Prostate gland (tissue), 2 donors: ENCODE data around the gene SERPINB7. TPM values are rescaled to one million over a fixed set of nuclear protein-coding genes. Genes with fewer than 3 reads are reported as not detected.

Experiments used
- DNase-seq: peaks from one replicate; pipeline ENCODE4 v3.0.0-alpha.2; 2019; ENCODE audit warnings: low spot score
- H3K27ac ChIP-seq, 2 donors: fragments of 200-600 bp; sonication (generic); 2 replicates each; pipeline ENCODE4 v1.5.1; 2017 to 2019
- H3K27me3 ChIP-seq: fragments of 200-600 bp; sonication (generic); replicated peaks from 2 replicates; pipeline ENCODE4 v1.5.1; 2019; ENCODE audit not compliant: insufficient read depth
- H3K36me3 ChIP-seq, 2 donors: fragments of 200-600 bp; sonication (generic); 1 replicate in 1 of 2; 2 replicates in 1 of 2; pipeline versions ENCODE4 v1.5.1 to v1.8.1; 2017 to 2019
- H3K4me1 ChIP-seq: fragments of 200-600 bp; sonication (generic); replicated peaks from 2 replicates; pipeline ENCODE4 v1.5.1; 2019
- H3K4me3 ChIP-seq, 2 donors: fragments of 200-600 bp; sonication (generic); 2 replicates each; pipeline ENCODE4 v1.5.1; 2017 to 2019
- H3K9me3 ChIP-seq: fragments of 200-600 bp; sonication (generic); 2 replicates; pipeline ENCODE4 v1.5.1; 2017
- POLR2A ChIP-seq: fragments of 450-650 bp; IDR thresholded peaks from one replicate; pipeline ENCODE4 v1.6.1; 2016; ENCODE audit warnings: antibody characterized with exemption, mild to moderate bottlenecking
- POLR2AphosphoS5 ChIP-seq: sonication (generic); formaldehyde crosslinking; IDR thresholded peaks from one replicate; pipeline ENCODE4 v1.6.1; 2017; ENCODE audit warnings: antibody characterized with exemption
- WGBS: methylation state at CpG from one replicate; pipeline ENCODE4 v1.1.5; 2018; 5-methylcytosine and 5-hydroxymethylcytosine counted together
- intact Hi-C: fragments of 100-400 bp; cut with DNase I; formaldehyde crosslinking; loops from one replicate; pipeline ENCODE4 v1.14.2; 2022
- total RNA-seq, 2 donors: library from RNA; depleted of rRNA; stranded (reverse); fragments of >200 nt; gene quantifications; one replicate each; pipeline ENCODE4 v1.1.0, GENCODE V29; 2016
- TF ChIP-seq, protein P1 (sequence below), 4 experiments: fragments of 200-600 bp in 2 of 4; fragments of 450-650 bp in 2 of 4; sonication (generic) in 2 of 4; IDR thresholded peaks; 1 replicate in 3 of 4; 2 replicates in 1 of 4; pipeline ENCODE4 v1.5.1; 2016 to 2019; ENCODE audit warnings: antibody characterized with exemption in 4 of 4, mild to moderate bottlenecking in 2 of 4, moderate library complexity in 2 of 4

The SERPINB7 gene
- total RNA-seq, 2 donors from 2014 or later: 0.97 TPM; not detected in 1

DNA sequence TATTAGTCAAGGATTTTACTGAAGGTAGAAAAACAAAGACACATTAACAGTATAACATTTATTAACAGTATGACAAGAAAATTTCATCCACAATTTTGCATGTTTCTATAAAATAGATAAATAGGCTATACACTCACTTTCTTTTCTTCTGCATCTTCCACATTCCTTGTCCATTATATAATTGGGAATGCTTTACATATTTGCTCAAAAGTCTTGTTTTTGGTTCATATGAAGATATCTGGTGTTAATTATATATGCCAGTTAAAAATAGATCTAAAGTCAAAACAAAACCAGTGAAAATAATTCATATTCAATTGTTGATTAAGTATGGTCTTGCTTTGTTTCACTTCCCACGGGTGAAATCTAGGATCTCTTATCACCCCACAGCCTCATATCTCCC, 53.4 kb downstream of the SERPINB7 start:
- H3K27me3 ChIP-seq: no peaks in the 10 kb centered on the region
- H3K9me3 ChIP-seq: no peaks in the 10 kb centered on the region
- no peak overlapping the region for H3K4me3 ChIP-seq
- TF ChIP-seq POLR2AphosphoS5: no peak
- no peak for TF ChIP-seq POLR2A
- TF ChIP-seq, protein P1, sequence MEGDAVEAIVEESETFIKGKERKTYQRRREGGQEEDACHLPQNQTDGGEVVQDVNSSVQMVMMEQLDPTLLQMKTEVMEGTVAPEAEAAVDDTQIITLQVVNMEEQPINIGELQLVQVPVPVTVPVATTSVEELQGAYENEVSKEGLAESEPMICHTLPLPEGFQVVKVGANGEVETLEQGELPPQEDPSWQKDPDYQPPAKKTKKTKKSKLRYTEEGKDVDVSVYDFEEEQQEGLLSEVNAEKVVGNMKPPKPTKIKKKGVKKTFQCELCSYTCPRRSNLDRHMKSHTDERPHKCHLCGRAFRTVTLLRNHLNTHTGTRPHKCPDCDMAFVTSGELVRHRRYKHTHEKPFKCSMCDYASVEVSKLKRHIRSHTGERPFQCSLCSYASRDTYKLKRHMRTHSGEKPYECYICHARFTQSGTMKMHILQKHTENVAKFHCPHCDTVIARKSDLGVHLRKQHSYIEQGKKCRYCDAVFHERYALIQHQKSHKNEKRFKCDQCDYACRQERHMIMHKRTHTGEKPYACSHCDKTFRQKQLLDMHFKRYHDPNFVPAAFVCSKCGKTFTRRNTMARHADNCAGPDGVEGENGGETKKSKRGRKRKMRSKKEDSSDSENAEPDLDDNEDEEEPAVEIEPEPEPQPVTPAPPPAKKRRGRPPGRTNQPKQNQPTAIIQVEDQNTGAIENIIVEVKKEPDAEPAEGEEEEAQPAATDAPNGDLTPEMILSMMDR (IDR thresholded peaks at IDR 0.05): no peak
- intact Hi-C loops: no loop called here
- no peaks in the 10 kb centered on the region for H3K4me1 ChIP-seq
- WGBS: 58% methylated on average over 1 of the region's 1 CpG
- H3K36me3 ChIP-seq: no peaks in the 10 kb centered on the region
- no peak for DNase-seq
- no peak overlapping the region for H3K27ac ChIP-seq

DNA sequence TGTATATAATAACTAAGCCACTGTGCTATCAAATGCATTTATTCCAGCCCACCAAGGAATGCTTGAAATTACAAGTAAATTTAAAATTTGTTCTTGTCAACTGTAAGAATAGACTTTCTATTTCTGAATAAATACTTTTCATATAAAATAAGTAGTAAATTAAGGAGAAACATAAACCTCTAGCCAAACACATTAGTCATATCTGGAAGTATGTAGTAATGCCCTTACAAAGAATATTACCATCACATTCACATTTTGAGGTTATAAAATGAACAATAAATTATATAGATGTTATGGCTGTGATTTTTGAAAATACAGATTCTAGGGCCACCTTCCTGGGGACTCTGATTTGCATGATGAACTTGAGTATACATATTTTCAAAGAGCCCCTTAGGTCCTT, 54.7 kb downstream of the SERPINB7 start:
- H3K36me3 ChIP-seq: no peaks in the 10 kb centered on the region
- no peak for DNase-seq
- no peak for TF ChIP-seq POLR2A
- TF ChIP-seq POLR2AphosphoS5: no peak
- TF ChIP-seq, protein P1 (IDR thresholded peaks at IDR 0.05): no peak
- no peak overlapping the region for H3K4me3 ChIP-seq
- no peaks in the 10 kb centered on the region for H3K9me3 ChIP-seq
- H3K4me1 ChIP-seq: no peaks in the 10 kb centered on the region
- H3K27ac ChIP-seq: no peak overlapping the region
- H3K27me3 ChIP-seq: no peaks in the 10 kb centered on the region
- intact Hi-C loops: no loop called here

GRCh38 chr18:63831080-63831788, 56.0 kb downstream of the SERPINB7 start:
- Histone ChIP-seq H3K4me3 (no peak overlapping the region), H3K9me3 (no peaks in the 10 kb centered on the region), H3K36me3 (no peaks in the 10 kb centered on the region), H3K27ac (no peak overlapping the region), H3K27me3 (no peaks in the 10 kb centered on the region), H3K4me1 (no peaks in the 10 kb centered on the region)
- DNase-seq: no peak
- TF ChIP-seq POLR2AphosphoS5: no peak
- TF ChIP-seq, protein P1 (IDR thresholded peaks at IDR 0.05): no peak
- no peak for TF ChIP-seq POLR2A
- intact Hi-C loops: no loop called here
- 80% methylated on average over 6 of the region's 6 CpGs for WGBS

DNA sequence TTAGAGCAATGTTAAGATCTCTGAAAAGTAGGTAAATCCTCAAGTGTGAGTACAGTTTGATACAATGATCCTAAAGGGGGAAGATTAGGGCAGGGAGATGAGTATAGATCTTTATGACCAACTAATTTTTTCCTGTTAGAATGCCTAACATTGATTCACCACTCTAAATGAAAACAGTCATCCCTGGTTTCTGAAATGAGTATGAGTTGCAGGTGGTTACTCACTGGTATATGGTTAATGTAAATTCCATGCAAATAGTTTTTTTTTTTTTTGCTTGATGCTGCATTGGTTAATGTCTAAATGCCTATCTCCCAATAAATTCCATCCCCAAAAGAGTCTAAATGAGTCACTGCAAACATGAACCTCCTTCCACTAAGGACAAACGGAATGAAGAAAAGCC, 57.3 kb downstream of the SERPINB7 start:
- no peaks in the 10 kb centered on the region for H3K9me3 ChIP-seq
- no peak for DNase-seq
- no peaks in the 10 kb centered on the region for H3K27me3 ChIP-seq
- no peak overlapping the region for H3K27ac ChIP-seq
- no peak overlapping the region for H3K4me3 ChIP-seq
- H3K36me3 ChIP-seq: no peaks in the 10 kb centered on the region
- no peaks in the 10 kb centered on the region for H3K4me1 ChIP-seq
- TF ChIP-seq, protein P1 (IDR thresholded peaks at IDR 0.05): no peak
- no peak for TF ChIP-seq POLR2AphosphoS5
- no peak for TF ChIP-seq POLR2A
- intact Hi-C loops: no loop called here
- WGBS: 85% methylated on average over 1 of the region's 1 CpG

DNA sequence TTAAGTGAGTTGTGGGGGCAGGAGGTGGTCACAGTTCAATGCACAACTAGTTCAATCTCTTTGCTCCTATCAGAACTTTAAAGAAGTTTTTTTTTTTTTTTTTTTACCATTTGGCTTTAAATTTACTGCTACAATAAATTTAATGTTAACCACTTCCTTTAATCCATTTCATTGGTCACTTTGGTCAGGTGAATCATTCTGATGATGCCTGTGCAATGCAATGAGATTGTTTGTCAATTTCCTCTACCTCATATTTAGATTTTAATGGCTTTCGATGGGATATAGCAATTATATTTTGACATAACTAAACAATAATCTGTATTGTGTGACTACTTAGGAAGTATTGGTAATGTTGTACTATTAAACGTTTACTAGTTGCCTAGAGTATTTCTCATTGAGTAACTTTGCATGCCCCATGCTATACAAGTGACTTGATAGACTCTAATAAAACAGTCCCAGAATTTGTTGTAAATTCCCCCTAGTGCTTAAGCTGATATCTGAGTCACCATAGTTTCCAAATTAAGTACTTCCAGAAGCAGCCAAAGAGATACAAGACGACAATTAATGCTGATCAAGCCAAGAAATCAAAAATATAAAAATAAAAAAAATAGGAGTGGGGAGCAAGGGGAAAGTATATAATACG, 59.4 kb downstream of the SERPINB7 start:
- intact Hi-C loops: no loop called here
- Histone ChIP-seq H3K27me3 (no peaks in the 10 kb centered on the region), H3K4me1 (no peaks in the 10 kb centered on the region), H3K36me3 (no peaks in the 10 kb centered on the region), H3K4me3 (no peak overlapping the region), H3K9me3 (no peaks in the 10 kb centered on the region), H3K27ac (no peak overlapping the region)
- TF ChIP-seq, protein P1 (IDR thresholded peaks at IDR 0.05): no peak
- TF ChIP-seq POLR2A (no peak), POLR2AphosphoS5 (no peak)
- WGBS: 73% methylated on average over 4 of the region's 4 CpGs
- no peak for DNase-seq
